ENCODE measurements around the gene TAF11. TPM values are rescaled to one million over a fixed set of nuclear protein-coding genes. Genes with fewer than 3 reads are reported as not detected.

The TAF11 gene
- total RNA-seq, 1 experiment from 2014 or later = 49.4 TPM

DNA sequence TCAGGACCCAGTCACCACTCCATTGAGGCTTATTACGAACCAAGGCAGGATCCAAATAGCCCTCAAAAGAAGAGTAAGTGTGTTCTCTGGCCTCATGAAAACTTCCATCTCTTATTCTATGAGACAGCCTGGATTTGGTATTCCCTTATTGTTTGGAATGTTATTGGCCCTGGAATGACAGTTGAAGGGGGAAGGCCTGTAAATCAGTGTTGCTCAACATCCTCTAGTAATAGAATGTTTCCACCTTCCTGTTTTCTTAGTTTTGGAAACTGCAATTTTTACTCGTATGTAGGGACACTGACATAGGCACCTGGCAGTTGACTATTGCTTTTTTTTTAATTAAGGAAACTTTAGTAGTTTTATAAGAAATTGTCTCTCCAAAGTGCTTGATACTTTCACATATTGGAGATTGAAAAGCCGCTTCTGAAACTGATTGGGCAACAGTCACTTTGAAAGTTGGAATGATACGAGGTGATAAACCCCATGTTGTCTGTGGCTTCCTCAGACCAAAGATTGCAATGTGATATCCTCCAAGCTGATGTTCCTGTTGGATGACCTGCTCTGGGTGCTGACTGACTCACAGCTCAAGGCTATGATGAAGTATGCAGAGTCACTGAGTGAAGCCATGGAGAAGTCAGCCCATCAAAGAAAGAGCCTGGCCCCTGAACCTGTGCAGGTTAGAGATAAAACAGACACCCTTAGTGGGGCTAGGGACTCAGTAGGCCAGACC lies 52.9 kb downstream of the TAF11 start:
- Histone ChIP-seq H3K56ac (ENCODE audit: insufficient read length, low read depth, low read length) (no peak overlapping the region), H3K4me2 (ENCODE audit: insufficient read depth, insufficient read length, low read length) (no peak overlapping the region), H3K23ac (ENCODE audit: insufficient read length, low read depth, low read length) (no peak overlapping the region), H4K20me1 (ENCODE audit: control insufficient read depth, insufficient read depth, insufficient read length) (no peaks in the 10 kb centered on the region), H3K14ac (ENCODE audit: insufficient read depth, low read length) (no peak overlapping the region), H3K79me2 (ENCODE audit: insufficient read depth, low read length) (no peaks in the 10 kb centered on the region), H2AFZ (ENCODE audit: low read length) (no peak overlapping the region), H2AK5ac (ENCODE audit: insufficient read length, low read length) (no peak overlapping the region), H4K8ac (replicated peaks; ENCODE audit: insufficient read length, low read depth, low read length) (no peak overlapping the region), H2BK12ac (ENCODE audit: insufficient read length, low read depth, low read length) (no peak overlapping the region), H3K18ac (ENCODE audit: insufficient read length, low read depth, low read length) (no peak overlapping the region), H3T11ph (ENCODE audit: low read length) (no peak overlapping the region), H3K4me1 (ENCODE audit: insufficient read depth, low read length) (no peaks in the 10 kb centered on the region), H3K79me1 (ENCODE audit: insufficient read depth, low read depth, low read length, poor library complexity, severe bottlenecking) (no peaks in the 10 kb centered on the region), H3K9ac (ENCODE audit: extremely low read depth, insufficient read length, low read length) (no peak overlapping the region), H3K4ac (ENCODE audit: low read depth, low read length) (no peak overlapping the region), H2BK20ac (ENCODE audit: low read depth, low read length, poor library complexity, severe bottlenecking) (no peak overlapping the region), H2BK5ac (ENCODE audit: insufficient read length, low read length) (no peak overlapping the region), H3K27ac (ENCODE audit: insufficient read length, low read depth, low read length) (no peak overlapping the region), H3K9me3 (ENCODE audit: control insufficient read depth, low read depth, low read length) (no peaks in the 10 kb centered on the region), H3K23me2 (ENCODE audit: insufficient read length, low read depth, low read length, poor library complexity, severe bottlenecking) (no peaks in the 10 kb centered on the region), H4K5ac (ENCODE audit: insufficient read length, low read depth, low read length) (no peak overlapping the region), H4K91ac (ENCODE audit: insufficient read length, low read depth, low read length) (no peak overlapping the region), H3K27me3 (ENCODE audit: insufficient read depth, low read length) (no peaks in the 10 kb centered on the region), H2BK120ac (ENCODE audit: low read depth, low read length, poor library complexity, severe bottlenecking) (no peak overlapping the region), H2BK15ac (ENCODE audit: low read depth, low read length) (no peak overlapping the region)
- Mint-ChIP-seq H3K27me3 (ENCODE audit: low read depth) (no peaks in the 10 kb centered on the region), H3K4me3 (no peak overlapping the region), H3K36me3 (ENCODE audit: insufficient read depth in 1 of 3, low read depth in 3 of 3) (peaks cover 8 to 48% (median 42%) of the 10 kb centered on the region in 3 experiments), H3K27ac (no peak overlapping the region; a peak in 1 of 7 replicates), H3K9me3 (no peaks in the 10 kb centered on the region), H3K4me1 (no peaks in the 10 kb centered on the region)
- TF ChIP-seq CTCF (conservative IDR thresholded peaks at IDR 0.05) = no peak
- no peak for DNase-seq
- WGBS (ENCODE audit: extremely low coverage, insufficient read length, low lambda C conversion rate) = no CpG with 5 or more reads among the region's 4 CpGs
